ENCODE measurements around the gene DPP9. TPM values are rescaled to one million over a fixed set of nuclear protein-coding genes. Genes with fewer than 3 reads are reported as not detected.
A peak's percentile ranks its signal among the peaks of the same experiment; 100 is the strongest.

The DPP9 gene
- total and polyA plus RNA-seq, 2 of the 13 experiments (the other 11 are each of a cell fraction or from before 2014, with no cell fraction given): 8.4 to 25.8 TPM

DNA sequence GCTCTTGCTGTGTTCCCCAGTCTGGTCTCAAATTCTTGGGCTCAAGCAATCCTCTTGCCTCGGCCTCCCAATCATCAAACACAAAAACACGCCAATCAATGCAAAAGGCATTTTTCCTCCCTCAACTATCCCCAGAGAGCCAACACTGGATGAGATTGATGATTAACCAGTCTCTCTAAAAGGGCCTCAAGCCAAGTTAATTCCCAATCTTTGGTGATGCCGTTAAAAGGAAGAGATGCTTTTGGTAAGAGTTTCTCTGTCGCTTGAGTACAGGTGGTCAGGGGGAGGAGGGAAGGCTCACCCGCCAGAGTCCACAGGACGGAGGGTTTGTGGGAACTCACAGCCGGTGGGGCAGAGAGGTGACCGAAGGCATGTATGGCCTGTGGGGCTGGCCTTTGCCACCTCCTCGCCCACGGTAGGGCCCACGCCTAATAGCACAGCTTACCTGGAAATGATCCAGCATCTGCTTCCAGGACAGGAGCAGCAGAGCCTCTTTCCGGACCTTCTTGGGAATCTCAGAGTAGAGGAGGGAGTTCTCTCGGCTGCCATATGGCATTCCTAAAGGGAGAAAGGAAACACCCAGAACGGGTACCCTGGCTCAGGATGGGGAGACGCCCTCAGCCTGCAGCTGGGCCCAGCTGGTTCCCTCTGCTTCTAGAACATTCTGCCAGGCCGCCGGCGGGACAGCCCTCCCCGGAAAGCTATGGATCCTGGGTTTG, 18.1 kb downstream of the DPP9 start (continued):
- TF ChIP-seq ARID4A (CRISPR knock-in tag; IDR thresholded peaks at IDR 0.05; ENCODE audit: borderline replicate concordance): peak; percentile 25; the same call in 1 of the 2 replicates
- TF ChIP-seq ZNF775 (CRISPR knock-in tag; IDR thresholded peaks at IDR 0.05; ENCODE audit: borderline replicate concordance): no peak
- TF ChIP-seq ZBED4 (CRISPR knock-in tag; IDR thresholded peaks at IDR 0.05; ENCODE audit: borderline replicate concordance): no peak
- TF ChIP-seq ZNF713 (CRISPR knock-in tag; IDR thresholded peaks at IDR 0.05): no peak
- no peak for TF ChIP-seq ZNF333 (CRISPR knock-in tag; IDR thresholded peaks at IDR 0.05; ENCODE audit: borderline replicate concordance)
- no peak for TF ChIP-seq ZBTB43 (CRISPR knock-in tag; conservative IDR thresholded peaks at IDR 0.05)
- TF ChIP-seq, protein P1, sequence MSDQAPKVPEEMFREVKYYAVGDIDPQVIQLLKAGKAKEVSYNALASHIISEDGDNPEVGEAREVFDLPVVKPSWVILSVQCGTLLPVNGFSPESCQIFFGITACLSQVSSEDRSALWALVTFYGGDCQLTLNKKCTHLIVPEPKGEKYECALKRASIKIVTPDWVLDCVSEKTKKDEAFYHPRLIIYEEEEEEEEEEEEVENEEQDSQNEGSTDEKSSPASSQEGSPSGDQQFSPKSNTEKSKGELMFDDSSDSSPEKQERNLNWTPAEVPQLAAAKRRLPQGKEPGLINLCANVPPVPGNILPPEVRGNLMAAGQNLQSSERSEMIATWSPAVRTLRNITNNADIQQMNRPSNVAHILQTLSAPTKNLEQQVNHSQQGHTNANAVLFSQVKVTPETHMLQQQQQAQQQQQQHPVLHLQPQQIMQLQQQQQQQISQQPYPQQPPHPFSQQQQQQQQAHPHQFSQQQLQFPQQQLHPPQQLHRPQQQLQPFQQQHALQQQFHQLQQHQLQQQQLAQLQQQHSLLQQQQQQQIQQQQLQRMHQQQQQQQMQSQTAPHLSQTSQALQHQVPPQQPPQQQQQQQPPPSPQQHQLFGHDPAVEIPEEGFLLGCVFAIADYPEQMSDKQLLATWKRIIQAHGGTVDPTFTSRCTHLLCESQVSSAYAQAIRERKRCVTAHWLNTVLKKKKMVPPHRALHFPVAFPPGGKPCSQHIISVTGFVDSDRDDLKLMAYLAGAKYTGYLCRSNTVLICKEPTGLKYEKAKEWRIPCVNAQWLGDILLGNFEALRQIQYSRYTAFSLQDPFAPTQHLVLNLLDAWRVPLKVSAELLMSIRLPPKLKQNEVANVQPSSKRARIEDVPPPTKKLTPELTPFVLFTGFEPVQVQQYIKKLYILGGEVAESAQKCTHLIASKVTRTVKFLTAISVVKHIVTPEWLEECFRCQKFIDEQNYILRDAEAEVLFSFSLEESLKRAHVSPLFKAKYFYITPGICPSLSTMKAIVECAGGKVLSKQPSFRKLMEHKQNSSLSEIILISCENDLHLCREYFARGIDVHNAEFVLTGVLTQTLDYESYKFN (CRISPR knock-in tag; conservative IDR thresholded peaks at IDR 0.05): peak; percentile 92
- TF ChIP-seq MEIS2 (CRISPR knock-in tag; IDR thresholded peaks at IDR 0.05): peak; percentile 59; the same call in 1 of the 2 replicates
- no peak for TF ChIP-seq ZSCAN25 (CRISPR knock-in tag; IDR thresholded peaks at IDR 0.05)
- peak; percentile 64; the same call in 1 of the 2 replicates for TF ChIP-seq ZNF574 (CRISPR knock-in tag; IDR thresholded peaks at IDR 0.05)
- peak; percentile 66; the same call in 1 of the 2 replicates for TF ChIP-seq HES4 (CRISPR knock-in tag; IDR thresholded peaks at IDR 0.05; ENCODE audit: borderline replicate concordance)
